ENCODE data around the gene TDRKH.

The TDRKH gene

DNA sequence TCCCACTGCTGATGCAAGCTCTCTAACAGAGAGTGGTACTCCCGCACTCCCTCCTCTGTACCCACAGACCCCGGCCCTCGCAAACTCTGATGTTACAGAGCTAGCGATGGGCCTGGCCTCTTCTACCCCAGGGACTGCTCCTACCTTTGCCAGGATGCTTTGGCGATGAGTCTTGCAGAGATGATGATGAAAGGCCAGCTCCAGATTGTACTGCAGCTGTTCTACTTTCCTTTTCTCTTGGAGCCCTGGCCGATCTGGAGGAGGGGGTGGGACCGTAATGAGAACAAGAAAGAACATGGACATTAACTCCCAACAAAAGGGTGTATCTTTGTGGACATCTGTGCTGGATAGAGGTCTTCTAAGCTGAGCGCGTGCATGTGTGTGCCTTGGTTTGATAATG, 20.9 kb upstream of the TDRKH start:
- no peaks in the 10 kb centered on the region for H3K79me2 ChIP-seq (ENCODE audit: low read length)
- TF ChIP-seq, protein P1, sequence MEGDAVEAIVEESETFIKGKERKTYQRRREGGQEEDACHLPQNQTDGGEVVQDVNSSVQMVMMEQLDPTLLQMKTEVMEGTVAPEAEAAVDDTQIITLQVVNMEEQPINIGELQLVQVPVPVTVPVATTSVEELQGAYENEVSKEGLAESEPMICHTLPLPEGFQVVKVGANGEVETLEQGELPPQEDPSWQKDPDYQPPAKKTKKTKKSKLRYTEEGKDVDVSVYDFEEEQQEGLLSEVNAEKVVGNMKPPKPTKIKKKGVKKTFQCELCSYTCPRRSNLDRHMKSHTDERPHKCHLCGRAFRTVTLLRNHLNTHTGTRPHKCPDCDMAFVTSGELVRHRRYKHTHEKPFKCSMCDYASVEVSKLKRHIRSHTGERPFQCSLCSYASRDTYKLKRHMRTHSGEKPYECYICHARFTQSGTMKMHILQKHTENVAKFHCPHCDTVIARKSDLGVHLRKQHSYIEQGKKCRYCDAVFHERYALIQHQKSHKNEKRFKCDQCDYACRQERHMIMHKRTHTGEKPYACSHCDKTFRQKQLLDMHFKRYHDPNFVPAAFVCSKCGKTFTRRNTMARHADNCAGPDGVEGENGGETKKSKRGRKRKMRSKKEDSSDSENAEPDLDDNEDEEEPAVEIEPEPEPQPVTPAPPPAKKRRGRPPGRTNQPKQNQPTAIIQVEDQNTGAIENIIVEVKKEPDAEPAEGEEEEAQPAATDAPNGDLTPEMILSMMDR (IDR thresholded peaks at IDR 0.05; ENCODE audit: low read length), result no peak
- TF ChIP-seq EZH2 (optimal IDR thresholded peaks at IDR 0.05; ENCODE audit: low read depth, low read length), result no peak
- no peak for TF ChIP-seq EZH2phosphoT487 (IDR thresholded peaks at IDR 0.05; ENCODE audit: low read length)
- H4K20me1 ChIP-seq (ENCODE audit: insufficient read depth, low read length), result no peaks in the 10 kb centered on the region
- peaks cover 19% of the 10 kb centered on the region for H3K4me1 ChIP-seq (ENCODE audit: low read length)
- no peak overlapping the region for H3K4me2 ChIP-seq (ENCODE audit: low read depth, low read length)
- no peaks in the 10 kb centered on the region for H3K27me3 ChIP-seq (replicated peaks; ENCODE audit: insufficient read depth, low read length)
- H3K4me3 ChIP-seq (ENCODE audit: low read length), result no peak overlapping the region
- H3K36me3 ChIP-seq (replicated peaks; ENCODE audit: insufficient read depth, low read length), result no peaks in the 10 kb centered on the region
- DNase-seq, result no peak
- no peaks in the 10 kb centered on the region for H3K9me2 ChIP-seq (replicated peaks; ENCODE audit: insufficient read depth, low read length)
- no peaks in the 10 kb centered on the region for H3K9me3 ChIP-seq (replicated peaks; ENCODE audit: insufficient read depth, low read length)
- no peaks in the 10 kb centered on the region; the same call in 1 of the 2 replicates for H3F3A ChIP-seq (ENCODE audit: insufficient read depth, low read length)
- no peak overlapping the region for H3K9ac ChIP-seq (ENCODE audit: low read length)
- no peak overlapping the region for H3K27ac ChIP-seq (ENCODE audit: low read length)
- no peak overlapping the region for H2AFZ ChIP-seq (ENCODE audit: low read length)

DNA sequence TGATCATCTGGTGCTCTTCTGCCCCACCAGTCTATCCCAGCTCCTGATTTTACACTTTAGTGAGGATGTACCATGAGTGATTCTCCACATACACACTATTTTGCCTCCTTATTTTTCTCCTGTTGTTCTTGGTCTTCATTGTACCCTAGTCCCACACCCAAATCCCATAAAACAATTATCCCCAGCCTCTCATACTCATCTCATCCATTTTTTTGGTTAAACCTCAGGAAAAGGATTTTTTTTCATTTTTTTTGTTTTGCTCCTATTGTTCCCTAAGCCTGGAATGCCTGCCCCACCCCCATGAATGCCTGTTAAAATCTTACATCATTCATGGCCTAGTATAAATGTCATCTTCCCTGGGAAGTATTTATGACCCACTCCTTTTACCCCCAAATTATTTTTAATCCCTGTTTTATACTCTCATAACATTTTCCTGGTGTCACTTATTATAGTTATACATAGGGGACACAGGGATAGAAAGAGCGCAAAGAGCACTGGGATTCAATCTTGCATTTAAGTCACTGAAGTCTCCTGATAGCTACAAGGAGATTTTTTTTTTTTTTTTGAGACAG, 19.8 kb upstream of the TDRKH start:
- no peak overlapping the region for H3K4me3 ChIP-seq (ENCODE audit: low read length)
- H3K9ac ChIP-seq (ENCODE audit: low read length), result no peak overlapping the region
- no peaks in the 10 kb centered on the region for H3K9me3 ChIP-seq (replicated peaks; ENCODE audit: insufficient read depth, low read length)
- TF ChIP-seq EZH2phosphoT487 (IDR thresholded peaks at IDR 0.05; ENCODE audit: low read length) (no peak), EZH2 (optimal IDR thresholded peaks at IDR 0.05; ENCODE audit: low read depth, low read length) (no peak)
- TF ChIP-seq, protein P1 (IDR thresholded peaks at IDR 0.05; ENCODE audit: low read length), result no peak
- no peak overlapping the region for H3K4me2 ChIP-seq (ENCODE audit: low read depth, low read length)
- H3K4me1 ChIP-seq (ENCODE audit: low read length), result peaks cover 8% of the 10 kb centered on the region
- H2AFZ ChIP-seq (ENCODE audit: low read length), result no peak overlapping the region
- H3F3A ChIP-seq (ENCODE audit: insufficient read depth, low read length), result no peaks in the 10 kb centered on the region
- DNase-seq, result no peak
- no peaks in the 10 kb centered on the region for H3K9me2 ChIP-seq (replicated peaks; ENCODE audit: insufficient read depth, low read length)
- no peak overlapping the region for H3K27ac ChIP-seq (ENCODE audit: low read length)
- H3K79me2 ChIP-seq (ENCODE audit: low read length), result no peaks in the 10 kb centered on the region
- H3K36me3 ChIP-seq (replicated peaks; ENCODE audit: insufficient read depth, low read length), result no peaks in the 10 kb centered on the region
- no peaks in the 10 kb centered on the region for H3K27me3 ChIP-seq (replicated peaks; ENCODE audit: insufficient read depth, low read length)
- H4K20me1 ChIP-seq (ENCODE audit: insufficient read depth, low read length), result no peaks in the 10 kb centered on the region

DNA sequence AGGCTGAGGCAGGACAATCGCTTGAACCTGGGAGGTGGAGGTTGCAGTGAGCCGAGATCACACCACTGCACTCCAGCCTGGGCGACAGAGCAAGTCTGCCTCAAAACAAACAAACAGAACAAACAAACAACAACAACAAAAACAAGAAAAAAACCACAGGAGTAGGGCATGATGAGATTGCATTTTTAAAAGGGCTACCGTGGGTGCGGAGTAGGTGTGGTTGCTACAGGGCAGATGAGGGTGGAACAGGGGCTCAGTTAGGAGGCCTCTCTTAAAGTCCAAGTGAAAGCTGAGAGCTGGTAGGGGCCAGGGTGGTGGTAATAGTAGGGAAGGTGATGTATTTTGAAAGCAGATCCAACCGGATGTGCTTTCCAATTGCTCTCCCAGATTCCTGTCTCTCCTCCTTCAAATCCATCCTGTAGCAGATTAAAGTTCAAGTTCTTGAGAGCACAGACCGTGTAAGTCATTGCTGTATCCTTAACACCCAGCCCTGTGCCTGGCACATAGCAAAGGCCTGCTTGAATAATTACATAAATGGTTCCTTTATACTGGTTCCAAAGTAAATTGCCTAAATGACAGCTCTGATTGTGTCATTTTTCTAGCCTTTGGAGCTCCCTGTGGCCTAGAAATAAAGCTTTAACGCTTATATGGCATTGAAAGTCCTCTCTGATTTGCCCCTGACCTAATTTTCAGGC, 19.1 kb upstream of the TDRKH start:
- Histone ChIP-seq H3K4me2 (ENCODE audit: low read depth, low read length) (no peak overlapping the region), H3K4me3 (ENCODE audit: low read length) (no peak overlapping the region), H3K79me2 (ENCODE audit: low read length) (no peaks in the 10 kb centered on the region), H2AFZ (ENCODE audit: low read length) (no peak overlapping the region), H3K27me3 (replicated peaks; ENCODE audit: insufficient read depth, low read length) (no peaks in the 10 kb centered on the region), H3F3A (ENCODE audit: insufficient read depth, low read length) (no peaks in the 10 kb centered on the region), H3K27ac (ENCODE audit: low read length) (no peak overlapping the region), H3K36me3 (replicated peaks; ENCODE audit: insufficient read depth, low read length) (no peaks in the 10 kb centered on the region), H3K4me1 (ENCODE audit: low read length) (peaks cover 1% of the 10 kb centered on the region; the same call in 1 of the 2 replicates), H3K9me2 (replicated peaks; ENCODE audit: insufficient read depth, low read length) (no peaks in the 10 kb centered on the region), H3K9ac (ENCODE audit: low read length) (no peak overlapping the region), H3K9me3 (replicated peaks; ENCODE audit: insufficient read depth, low read length) (no peaks in the 10 kb centered on the region), H4K20me1 (ENCODE audit: insufficient read depth, low read length) (no peaks in the 10 kb centered on the region)
- TF ChIP-seq EZH2 (optimal IDR thresholded peaks at IDR 0.05; ENCODE audit: low read depth, low read length), result no peak
- no peak for TF ChIP-seq EZH2phosphoT487 (IDR thresholded peaks at IDR 0.05; ENCODE audit: low read length)
- TF ChIP-seq, protein P1 (IDR thresholded peaks at IDR 0.05; ENCODE audit: low read length), result no peak
- DNase-seq, result no peak

Data from MM.1S (cell line).